ENCODE measurements around the gene AHRR. TPM values are rescaled to one million over a fixed set of nuclear protein-coding genes. Genes with fewer than 3 reads are reported as not detected.

The AHRR gene
- total RNA-seq, 1 donor from 2014 or later = 2.0 TPM

GRCh38 chr5:442335-443238 lies 121.1 kb downstream of the AHRR start, which contains the start of gene EXOC3:
Gene EXOC3, plus strand, starts transcription at chr5:443176. Its CDS starts 3,030 bp downstream, at chr5:446206.
- no peaks in the 10 kb centered on the region for H3K36me3 Mint-ChIP-seq (ENCODE audit: unreplicated experiment)
- H3K27me3 Mint-ChIP-seq (ENCODE audit: unreplicated experiment) = peaks cover 7% of the 10 kb centered on the region
- H3K4me1 Mint-ChIP-seq (ENCODE audit: low read depth, unreplicated experiment) = peaks cover 7% of the 10 kb centered on the region
- DNase-seq = peak; percentile 83
- TF ChIP-seq, protein P1, sequence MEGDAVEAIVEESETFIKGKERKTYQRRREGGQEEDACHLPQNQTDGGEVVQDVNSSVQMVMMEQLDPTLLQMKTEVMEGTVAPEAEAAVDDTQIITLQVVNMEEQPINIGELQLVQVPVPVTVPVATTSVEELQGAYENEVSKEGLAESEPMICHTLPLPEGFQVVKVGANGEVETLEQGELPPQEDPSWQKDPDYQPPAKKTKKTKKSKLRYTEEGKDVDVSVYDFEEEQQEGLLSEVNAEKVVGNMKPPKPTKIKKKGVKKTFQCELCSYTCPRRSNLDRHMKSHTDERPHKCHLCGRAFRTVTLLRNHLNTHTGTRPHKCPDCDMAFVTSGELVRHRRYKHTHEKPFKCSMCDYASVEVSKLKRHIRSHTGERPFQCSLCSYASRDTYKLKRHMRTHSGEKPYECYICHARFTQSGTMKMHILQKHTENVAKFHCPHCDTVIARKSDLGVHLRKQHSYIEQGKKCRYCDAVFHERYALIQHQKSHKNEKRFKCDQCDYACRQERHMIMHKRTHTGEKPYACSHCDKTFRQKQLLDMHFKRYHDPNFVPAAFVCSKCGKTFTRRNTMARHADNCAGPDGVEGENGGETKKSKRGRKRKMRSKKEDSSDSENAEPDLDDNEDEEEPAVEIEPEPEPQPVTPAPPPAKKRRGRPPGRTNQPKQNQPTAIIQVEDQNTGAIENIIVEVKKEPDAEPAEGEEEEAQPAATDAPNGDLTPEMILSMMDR (IDR thresholded peaks at IDR 0.05; ENCODE audit: partially characterized antibody, unreplicated experiment) = no peak
- peak within 1 kb of the TSS; percentile 97 for H3K4me3 Mint-ChIP-seq (ENCODE audit: unreplicated experiment)
- H3K27ac Mint-ChIP-seq (ENCODE audit: unreplicated experiment) = peak within 1 kb of the TSS; percentile 66
- peaks cover 4% of the 10 kb centered on the region for H3K9me3 Mint-ChIP-seq (ENCODE audit: unreplicated experiment)

DNA sequence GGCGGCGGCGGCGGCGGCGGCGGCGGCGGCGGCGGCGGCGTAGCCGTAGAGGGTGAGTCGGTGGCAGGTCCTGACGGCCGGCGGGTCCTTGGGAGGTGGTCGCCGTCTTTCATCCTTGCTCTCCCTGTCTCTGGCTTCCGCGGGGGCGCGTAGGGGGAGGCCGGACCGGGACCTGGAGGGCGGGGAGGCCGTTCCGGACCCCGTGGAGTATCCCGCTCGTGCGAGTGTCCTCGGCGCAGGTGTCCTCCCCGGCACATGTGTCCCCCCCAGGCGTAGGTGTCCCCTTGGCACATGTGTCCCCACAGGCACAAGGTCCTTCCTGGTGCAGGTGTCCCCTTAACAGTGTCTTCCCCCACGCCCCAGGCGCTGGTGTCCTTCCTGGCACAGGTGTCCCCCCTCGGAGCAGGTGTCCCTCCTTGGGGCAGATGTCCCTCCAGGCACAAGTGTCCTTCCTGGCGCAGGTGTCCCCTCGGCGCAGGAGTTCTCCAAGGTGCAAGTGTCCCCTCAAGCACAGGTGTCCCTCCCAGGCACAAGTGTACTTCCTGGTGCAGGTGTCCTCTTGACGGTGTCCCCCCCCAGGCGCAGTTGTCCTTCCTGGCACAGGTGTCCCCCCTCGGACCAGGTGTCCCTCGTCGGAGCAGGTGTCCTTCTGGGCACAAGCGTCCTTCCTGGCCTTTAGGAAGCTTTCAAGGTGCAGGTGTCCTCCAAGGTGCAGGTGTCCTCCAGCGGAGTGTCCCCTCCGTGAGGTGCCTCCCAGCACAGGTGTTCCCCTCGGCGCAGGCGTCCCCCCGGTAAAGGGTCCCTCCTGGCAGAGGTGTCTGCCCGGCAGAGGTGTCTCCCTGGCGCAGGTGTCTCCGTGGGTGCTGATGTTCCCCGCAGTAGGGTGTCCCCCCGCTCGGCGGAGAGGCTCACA lies 122.0 kb downstream of the AHRR start:
- peaks cover 7% of the 10 kb centered on the region for H3K4me1 Mint-ChIP-seq (ENCODE audit: low read depth, unreplicated experiment)
- peak overlapping the region; percentile 89 for H3K4me3 Mint-ChIP-seq (ENCODE audit: unreplicated experiment)
- TF ChIP-seq, protein P1 (IDR thresholded peaks at IDR 0.05; ENCODE audit: partially characterized antibody, unreplicated experiment) = no peak
- peaks cover 7% of the 10 kb centered on the region for H3K27me3 Mint-ChIP-seq (ENCODE audit: unreplicated experiment)
- H3K27ac Mint-ChIP-seq (ENCODE audit: unreplicated experiment) = no peak overlapping the region
- peaks cover 4% of the 10 kb centered on the region for H3K9me3 Mint-ChIP-seq (ENCODE audit: unreplicated experiment)
- H3K36me3 Mint-ChIP-seq (ENCODE audit: unreplicated experiment) = no peaks in the 10 kb centered on the region
- DNase-seq = peak; percentile 13

DNA sequence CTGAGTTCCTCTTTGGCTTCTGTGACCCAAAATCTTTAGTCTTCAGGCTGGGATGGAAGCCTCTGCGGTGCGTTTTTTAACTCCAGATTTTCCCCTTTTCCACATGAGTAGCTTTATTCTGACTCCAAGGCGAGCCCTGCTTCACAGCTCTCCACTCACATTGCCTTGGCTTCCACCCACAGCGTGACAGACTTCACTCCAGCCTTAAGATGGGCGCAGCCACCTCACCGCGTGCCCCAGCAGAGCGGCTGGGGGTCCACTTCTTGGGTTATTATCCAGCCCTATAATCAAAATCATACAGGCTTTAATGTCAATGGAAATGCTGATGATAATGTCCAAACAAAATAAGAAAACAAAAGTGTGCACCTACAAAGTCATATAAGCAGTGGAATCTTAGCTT lies 122.7 kb downstream of the AHRR start:
- H3K27ac Mint-ChIP-seq (ENCODE audit: unreplicated experiment) = peak overlapping the region; percentile 11
- peaks cover 7% of the 10 kb centered on the region for H3K4me1 Mint-ChIP-seq (ENCODE audit: low read depth, unreplicated experiment)
- peaks cover 7% of the 10 kb centered on the region for H3K27me3 Mint-ChIP-seq (ENCODE audit: unreplicated experiment)
- no peaks in the 10 kb centered on the region for H3K36me3 Mint-ChIP-seq (ENCODE audit: unreplicated experiment)
- DNase-seq = no peak
- peak overlapping the region; percentile 89 for H3K4me3 Mint-ChIP-seq (ENCODE audit: unreplicated experiment)
- peaks cover 6% of the 10 kb centered on the region for H3K9me3 Mint-ChIP-seq (ENCODE audit: unreplicated experiment)
- TF ChIP-seq, protein P1 (IDR thresholded peaks at IDR 0.05; ENCODE audit: partially characterized antibody, unreplicated experiment) = no peak

DNA sequence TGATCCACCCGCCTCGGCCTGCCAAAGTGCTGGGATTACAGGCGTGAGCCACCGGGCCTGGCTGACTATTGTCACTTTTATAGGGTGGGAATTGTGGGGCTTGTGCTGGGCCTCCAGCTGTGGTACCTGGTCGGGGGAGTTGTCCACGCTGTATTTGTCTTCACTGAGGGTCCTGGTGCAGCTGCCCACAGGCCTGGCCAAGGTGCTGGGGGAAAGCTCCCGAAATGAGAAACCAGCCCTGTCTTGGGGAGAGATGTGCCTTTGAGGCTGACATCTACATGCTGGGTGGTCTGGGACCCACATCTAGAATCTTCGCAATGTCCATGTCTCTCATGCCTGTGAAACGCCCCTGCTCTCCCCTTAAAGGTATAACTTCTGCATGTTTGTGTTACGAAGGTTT lies 124.1 kb downstream of the AHRR start:
- TF ChIP-seq, protein P1 (IDR thresholded peaks at IDR 0.05; ENCODE audit: partially characterized antibody, unreplicated experiment) = no peak
- peak; percentile 6 for DNase-seq
- H3K9me3 Mint-ChIP-seq (ENCODE audit: unreplicated experiment) = peaks cover 6% of the 10 kb centered on the region
- peaks cover 4% of the 10 kb centered on the region for H3K27me3 Mint-ChIP-seq (ENCODE audit: unreplicated experiment)
- H3K4me3 Mint-ChIP-seq (ENCODE audit: unreplicated experiment) = no peak overlapping the region
- H3K4me1 Mint-ChIP-seq (ENCODE audit: low read depth, unreplicated experiment) = peaks cover 7% of the 10 kb centered on the region
- peaks cover 7% of the 10 kb centered on the region for H3K36me3 Mint-ChIP-seq (ENCODE audit: unreplicated experiment)
- H3K27ac Mint-ChIP-seq (ENCODE audit: unreplicated experiment) = no peak overlapping the region

Measured in glutamatergic neuron (in vitro differentiated cells).